GM23248 (cell line): ENCODE measurements around the gene TP63. TPM values are rescaled to one million over a fixed set of nuclear protein-coding genes. Genes with fewer than 3 reads are reported as not detected.
"Not testable (repeated sequence)": the region's sequence is repeated elsewhere in the genome, so short reads cannot be mapped to it uniquely, and the experiment has no call there.

Source experiments
- DNase-seq: peaks from one replicate; pipeline ENCODE4 v3.0.0-alpha.2; 2015
- H2AFZ ChIP-seq: fragments of 200-600 bp; sonication (generic); 2 replicates; pipeline ENCODE4 v1.6.1; 2016; ENCODE audit warnings: antibody characterized with exemption
- H3F3A ChIP-seq: fragments of 200-600 bp; sonication (generic); 2 replicates; pipeline ENCODE4 v1.6.1; 2016; ENCODE audit warnings: mild to moderate bottlenecking, antibody characterized with exemption, mixed run types; ENCODE audit not compliant: insufficient read depth
- H3K27ac ChIP-seq: fragments of 200-600 bp; sonication (generic); 2 replicates; pipeline ENCODE4 v1.5.1; 2016; ENCODE audit warnings: mild to moderate bottlenecking
- H3K27me3 ChIP-seq: fragments of 200-600 bp; sonication (generic); replicated peaks from 2 replicates; pipeline ENCODE4 v1.6.1; 2016; ENCODE audit warnings: mild to moderate bottlenecking; ENCODE audit not compliant: insufficient read depth
- H3K36me3 ChIP-seq: fragments of 200-600 bp; sonication (generic); 2 replicates; pipeline ENCODE4 v1.6.1; 2016; ENCODE audit warnings: low read depth, mild to moderate bottlenecking
- H3K4me1 ChIP-seq: fragments of 200-600 bp; sonication (generic); 2 replicates; pipeline ENCODE4 v1.6.1; 2016; ENCODE audit warnings: mild to moderate bottlenecking; ENCODE audit not compliant: insufficient read depth
- H3K4me2 ChIP-seq: fragments of 200-600 bp; sonication (generic); one replicate; pipeline ENCODE4 v1.6.1; 2016; ENCODE audit warnings: mild to moderate bottlenecking; ENCODE audit not compliant: unreplicated experiment
- H3K4me3 ChIP-seq: fragments of 200-600 bp; sonication (generic); 2 replicates; pipeline ENCODE4 v1.5.1; 2016; ENCODE audit warnings: mild to moderate bottlenecking
- H3K79me2 ChIP-seq: fragments of 200-600 bp; sonication (generic); 2 replicates; pipeline ENCODE4 v1.6.1; 2016; ENCODE audit warnings: mild to moderate bottlenecking; ENCODE audit not compliant: insufficient read depth
- H3K9ac ChIP-seq: fragments of 200-600 bp; sonication (generic); 2 replicates; pipeline ENCODE4 v1.6.1; 2016; ENCODE audit warnings: mild to moderate bottlenecking
- H3K9me2 ChIP-seq: fragments of 200-600 bp; sonication (generic); 2 replicates; pipeline ENCODE4 v1.6.1; 2016; ENCODE audit warnings: mixed run types, mild to moderate bottlenecking, moderate library complexity; ENCODE audit not compliant: insufficient read depth
- H3K9me3 ChIP-seq: fragments of 200-600 bp; sonication (generic); one replicate; pipeline ENCODE4 v1.6.1; 2017; ENCODE audit warnings: low read depth
- H4K20me1 ChIP-seq: fragments of 200-600 bp; sonication (generic); 2 replicates; pipeline ENCODE4 v1.6.0; 2016; ENCODE audit not compliant: insufficient read depth
- EZH2 ChIP-seq: fragments of 200-600 bp; sonication (generic); IDR thresholded peaks from 2 replicates; pipeline ENCODE4 v1.6.1; 2018; ENCODE audit warnings: antibody characterized with exemption, mild to moderate bottlenecking; ENCODE audit not compliant: insufficient read depth, poor library complexity, severe bottlenecking
- EZH2phosphoT487 ChIP-seq: fragments of 200-600 bp; sonication (generic); IDR thresholded peaks from 2 replicates; pipeline ENCODE4 v1.6.1; 2018; ENCODE audit warnings: antibody characterized with exemption, moderate library complexity, mild to moderate bottlenecking, low read depth; ENCODE audit not compliant: insufficient read depth
- WGBS, 2 experiments: methylation state at CpG; one replicate each; pipeline ENCODE4 v1.1.6; 2015 to 2017; ENCODE audit warnings: low lambda C conversion rate in 2 of 2, low coverage in 1 of 2; ENCODE audit errors: missing lambda C conversion rate in 2 of 2; 5-methylcytosine and 5-hydroxymethylcytosine counted together
- in situ Hi-C: fragments of 300-500 bp; cut with MboI; formaldehyde crosslinking; loops from 2 replicates; pipeline ENCODE4 v1.15.0; 2020
- polyA plus RNA-seq: library from polyadenylated mRNA; unstranded; fragments of >200 nt; fragmentation: Nextera tagmentation; extraction: Ambion mirVana; gene quantifications from 2 replicates; pipeline ENCODE4 v1.2.1, GENCODE V29; 2016
- total RNA-seq: library from RNA; depleted of rRNA; stranded (reverse); fragments of >200 nt; shearing (Covaris generic); gene quantifications from 2 replicates; pipeline ENCODE4 v1.2.3, GENCODE V29; 2014

Gene TP63
- total and polyA plus RNA-seq, 2 experiments from 2014 or later: not detected

GRCh38 chr3:189593581-189593980, 37.6 kb upstream of the TP63 start:
- no peaks in the 10 kb centered on the region for H3K9me3 ChIP-seq
- peaks cover 9% of the 10 kb centered on the region for H3F3A ChIP-seq
- H3K4me3 ChIP-seq: no peak overlapping the region
- peaks cover 14% of the 10 kb centered on the region for H3K4me1 ChIP-seq
- in situ Hi-C loops: no loop called here
- no peak overlapping the region for H3K4me2 ChIP-seq
- no peaks in the 10 kb centered on the region for H3K27me3 ChIP-seq
- no peaks in the 10 kb centered on the region for H3K79me2 ChIP-seq
- no peaks in the 10 kb centered on the region for H4K20me1 ChIP-seq
- no peaks in the 10 kb centered on the region; the same call in 1 of the 2 replicates for H3K9me2 ChIP-seq
- TF ChIP-seq EZH2phosphoT487 (no peak), EZH2 (no peak)
- no peak overlapping the region for H2AFZ ChIP-seq
- no peak overlapping the region for H3K9ac ChIP-seq
- H3K27ac ChIP-seq: no peak overlapping the region
- no peaks in the 10 kb centered on the region for H3K36me3 ChIP-seq
- peak; percentile 15 for DNase-seq

GRCh38 chr3:189596078-189596979, 34.9 kb upstream of the TP63 start:
- H3K4me1 ChIP-seq, H2AFZ ChIP-seq, H3K27ac ChIP-seq, H4K20me1 ChIP-seq, H3K79me2 ChIP-seq, H3K9me2 ChIP-seq, H3K36me3 ChIP-seq, H3K9me3 ChIP-seq, in situ Hi-C loops, H3K9ac ChIP-seq, H3K4me3 ChIP-seq, H3F3A ChIP-seq, H3K27me3 ChIP-seq, H3K4me2 ChIP-seq, DNase-seq: not testable (repeated sequence)
- WGBS, 2 experiments: 85 to 90% methylated on average over 34 to 45 of the region's 45 CpGs

DNA sequence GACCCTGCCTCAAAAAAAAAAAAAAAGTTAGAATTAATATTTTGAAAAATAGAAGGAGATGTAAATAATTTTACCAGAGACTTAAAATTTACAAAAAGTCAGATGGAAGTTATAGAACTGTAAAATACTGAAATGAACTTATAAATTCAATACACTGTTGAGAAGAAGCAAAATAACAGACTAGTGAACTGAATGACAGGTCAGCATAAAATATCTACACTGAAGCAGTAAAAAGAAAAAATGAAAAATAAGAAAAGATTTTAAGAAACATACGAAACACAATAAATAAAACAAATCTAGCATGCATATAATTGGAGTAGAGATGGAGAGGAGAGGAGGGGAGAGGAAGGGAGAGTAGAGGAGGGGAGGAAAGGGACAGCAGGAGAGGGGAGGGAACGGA, 33.3 kb upstream of the TP63 start:
- 67 to 76% methylated on average over 2 of the region's 2 CpGs for WGBS, 2 experiments
- H4K20me1 ChIP-seq: no peaks in the 10 kb centered on the region
- no peak overlapping the region for H3K4me3 ChIP-seq
- H2AFZ ChIP-seq: no peak overlapping the region
- H3K9me2 ChIP-seq: no peaks in the 10 kb centered on the region
- peaks cover 5% of the 10 kb centered on the region; the same call in 1 of the 2 replicates for H3K4me1 ChIP-seq
- H3K27ac ChIP-seq: no peak overlapping the region
- no peaks in the 10 kb centered on the region for H3K27me3 ChIP-seq
- DNase-seq: no peak
- no peaks in the 10 kb centered on the region for H3F3A ChIP-seq
- H3K36me3 ChIP-seq: no peaks in the 10 kb centered on the region
- in situ Hi-C loops: no loop called here
- no peaks in the 10 kb centered on the region for H3K79me2 ChIP-seq
- no peak overlapping the region for H3K9ac ChIP-seq
- H3K9me3 ChIP-seq: no peaks in the 10 kb centered on the region
- no peak for TF ChIP-seq EZH2
- no peak for TF ChIP-seq EZH2phosphoT487
- H3K4me2 ChIP-seq: no peak overlapping the region

GRCh38 chr3:189598530-189599225, 32.5 kb upstream of the TP63 start:
- H3K9me2 ChIP-seq: no peaks in the 10 kb centered on the region
- no peaks in the 10 kb centered on the region for H3F3A ChIP-seq
- no peaks in the 10 kb centered on the region for H3K36me3 ChIP-seq
- H3K9ac ChIP-seq: no peak overlapping the region
- in situ Hi-C loops: no loop called here
- 92 to 95% methylated on average over 6 of the region's 6 CpGs for WGBS, 2 experiments
- DNase-seq: no peak
- H3K4me1 ChIP-seq: 0 out of 2 replicates have a peak, but pooled peaks cover under 1% of the 10 kb centered on the region
- H3K79me2 ChIP-seq: no peaks in the 10 kb centered on the region
- H2AFZ ChIP-seq: no peak overlapping the region
- no peak overlapping the region for H3K4me2 ChIP-seq
- no peak overlapping the region for H3K4me3 ChIP-seq
- TF ChIP-seq EZH2: no peak
- no peak for TF ChIP-seq EZH2phosphoT487
- H3K9me3 ChIP-seq: no peaks in the 10 kb centered on the region
- H3K27ac ChIP-seq: no peak overlapping the region
- H3K27me3 ChIP-seq: no peaks in the 10 kb centered on the region
- H4K20me1 ChIP-seq: no peaks in the 10 kb centered on the region
